ENCODE measurements around the gene IKBKG. TPM values are rescaled to one million over a fixed set of nuclear protein-coding genes. Genes with fewer than 3 reads are reported as not detected.
"Not testable (repeated sequence)": the region's sequence is repeated elsewhere in the genome, so short reads cannot be mapped to it uniquely, and the experiment has no call there.

Gene IKBKG
- total RNA-seq, 2 donors from 2014 or later = 7.2 to 9.0 TPM

- Histone ChIP-seq H3K27ac (no peak overlapping the region), H3K9me3 (no peaks in the 10 kb centered on the region), H3K27me3 (no peaks in the 10 kb centered on the region), H3K4me1 (peaks cover 0 to 7% of the 10 kb centered on the region in 2 donors), H3K36me3 (peaks cover 10% of the 10 kb centered on the region), H3K4me3 (no peak overlapping the region)
- DNase-seq (ENCODE audit: low spot score) = no peak
- no peak for TF ChIP-seq CTCF (IDR thresholded peaks at IDR 0.05)
Measured at GRCh38 chrX:154535892-154536291, 11.5 kb upstream of the IKBKG start.

- no peak overlapping the region for H3K4me3 ChIP-seq
- TF ChIP-seq CTCF (IDR thresholded peaks at IDR 0.05) = no peak
- H3K27ac ChIP-seq = no peak overlapping the region
- H3K9me3 ChIP-seq = no peaks in the 10 kb centered on the region
- peaks cover 0 to 35% of the 10 kb centered on the region in 2 donors for H3K4me1 ChIP-seq
- no peaks in the 10 kb centered on the region for H3K27me3 ChIP-seq
- DNase-seq (ENCODE audit: low spot score) = no peak
- H3K36me3 ChIP-seq = peaks cover 10% of the 10 kb centered on the region
Measured at GRCh38 chrX:154539077-154539476, 8.3 kb upstream of the IKBKG start.

GRCh38 chrX:154540365-154540764 lies 7.1 kb upstream of the IKBKG start:
- H3K4me3 ChIP-seq; H3K36me3 ChIP-seq; H3K27me3 ChIP-seq; H3K9me3 ChIP-seq; DNase-seq (ENCODE audit: low spot score): not testable (repeated sequence)
- Histone ChIP-seq H3K27ac (peak overlapping the region; percentile 76 to 88), H3K4me1 (peaks cover 0 to 30% of the 10 kb centered on the region in 2 donors)

- Histone ChIP-seq H3K4me1 (peaks cover 0 to 33% of the 10 kb centered on the region in 2 donors), H3K9me3 (no peaks in the 10 kb centered on the region), H3K27me3 (no peaks in the 10 kb centered on the region), H3K4me3 (no peak overlapping the region), H3K36me3 (no peaks in the 10 kb centered on the region), H3K27ac (peak overlapping the region; percentile 76 to 88)
- TF ChIP-seq CTCF (IDR thresholded peaks at IDR 0.05) = no peak
- DNase-seq (ENCODE audit: low spot score) = no peak
Measured at GRCh38 chrX:154540897-154541535, 6.4 kb upstream of the IKBKG start.

GRCh38 chrX:154541589-154541895 lies 5.9 kb upstream of the IKBKG start:
- Histone ChIP-seq H3K9me3 (no peaks in the 10 kb centered on the region), H3K27ac (peak overlapping the region; percentile 76 to 88), H3K27me3 (no peaks in the 10 kb centered on the region), H3K4me3 (no peak overlapping the region), H3K4me1 (peaks cover 0 to 37% of the 10 kb centered on the region in 2 donors), H3K36me3 (no peaks in the 10 kb centered on the region)
- no peak for TF ChIP-seq CTCF (IDR thresholded peaks at IDR 0.05)
- no peak for DNase-seq (ENCODE audit: low spot score)

GRCh38 chrX:154541896-154542722 lies 5.3 kb upstream of the IKBKG start:
- Histone ChIP-seq H3K36me3 (no peaks in the 10 kb centered on the region), H3K27ac (peak overlapping the region; percentile 76 to 88), H3K4me1 (peaks cover 0 to 37% of the 10 kb centered on the region in 2 donors), H3K4me3 (peak overlapping the region in 1 of 2 donors; percentile 1), H3K27me3 (no peaks in the 10 kb centered on the region), H3K9me3 (no peaks in the 10 kb centered on the region)
- peak; percentile 95 for DNase-seq (ENCODE audit: low spot score)
- TF ChIP-seq CTCF (IDR thresholded peaks at IDR 0.05) = no peak

Data from right atrium auricular region (tissue), 2 donors.